ENCODE results near the gene OR7G2. TPM values are rescaled to one million over a fixed set of nuclear protein-coding genes. Genes with fewer than 3 reads are reported as not detected.
"Not testable (repeated sequence)": the region's sequence is repeated elsewhere in the genome, so short reads cannot be mapped to it uniquely, and the experiment has no call there.

Gene OR7G2
- total and polyA plus RNA-seq, 4 donors, result 0.11 to 0.18 TPM; not detected in 2

DNA sequence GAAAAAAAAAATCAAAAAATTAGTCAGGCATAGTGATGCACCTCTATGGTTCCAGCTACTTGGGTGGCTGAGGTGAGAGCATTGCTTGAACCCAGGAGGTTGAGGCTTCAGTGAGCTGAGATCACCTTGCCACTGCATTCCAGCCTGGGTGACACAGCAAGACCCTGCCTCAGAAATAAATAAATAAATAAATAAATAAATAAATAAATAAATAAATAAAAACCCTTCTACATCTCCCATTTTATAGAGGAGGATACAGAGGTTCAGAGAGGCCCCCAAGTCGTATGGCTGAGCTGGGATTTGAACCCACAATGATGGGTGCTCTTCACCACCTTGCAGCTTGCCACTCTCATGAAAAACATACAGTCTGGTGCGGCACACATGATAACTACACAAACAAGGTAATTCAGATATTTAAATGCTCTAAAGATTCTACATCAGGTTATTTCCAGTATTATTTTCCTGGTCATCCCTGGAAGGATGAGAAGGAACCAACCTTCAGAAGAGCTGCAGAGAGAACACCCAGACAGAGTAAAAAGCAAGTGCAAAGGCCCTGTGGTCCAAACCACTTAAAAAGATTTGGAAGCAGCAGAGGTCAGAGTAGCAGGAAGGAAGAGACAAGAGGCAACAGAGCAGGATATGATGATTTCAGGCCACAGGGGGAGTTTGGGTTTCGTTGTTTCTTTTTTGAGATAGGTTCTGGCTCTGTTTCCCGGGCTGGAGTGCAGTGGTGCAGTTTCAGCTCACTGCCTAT, 49.6 kb downstream of the OR7G2 start:
- Histone ChIP-seq H3K27me3 (ENCODE audit: control insufficient read depth, insufficient read depth, low read length) (no peaks in the 10 kb centered on the region), H3K4me3 (ENCODE audit: low read depth, low read length) (no peak overlapping the region), H3K9me3 (ENCODE audit: control insufficient read depth, insufficient read depth, low read length) (no peaks in the 10 kb centered on the region), H3K27ac (ENCODE audit: low read depth, low read length) (no peak overlapping the region), H3K4me1 (ENCODE audit: control insufficient read depth, insufficient read depth, low read length) (no peaks in the 10 kb centered on the region), H3K36me3 (ENCODE audit: control insufficient read depth, insufficient read depth, low read length) (no peaks in the 10 kb centered on the region)
- DNase-seq (ENCODE audit: low read depth in 4 of 6, low spot score in 6 of 6), result no peak
- WGBS (ENCODE audit: insufficient coverage), result 100% methylated on average over 1 of the region's 4 CpGs

DNA sequence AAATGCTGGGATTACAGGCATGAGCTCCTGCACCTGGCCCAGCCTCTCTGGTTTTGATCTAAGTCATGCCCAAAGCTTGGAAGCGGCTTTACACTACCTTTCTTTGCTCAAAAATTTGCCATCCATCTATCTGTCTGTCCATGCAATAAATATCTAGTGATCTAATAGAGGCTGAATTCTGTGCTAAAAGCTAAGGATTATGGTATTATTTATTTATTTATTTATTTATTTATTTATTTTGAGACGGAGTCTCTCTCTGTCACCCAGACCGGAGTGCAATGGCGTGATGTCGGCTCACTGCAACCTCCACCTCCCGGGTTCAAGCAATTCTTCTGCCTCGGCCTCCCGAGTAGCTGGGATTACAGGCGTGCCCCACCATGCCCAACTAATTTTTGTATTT, 51.1 kb downstream of the OR7G2 start:
- H3K4me1 ChIP-seq (ENCODE audit: control insufficient read depth, insufficient read depth, low read length); H3K9me3 ChIP-seq (ENCODE audit: control insufficient read depth, insufficient read depth, low read length); H3K36me3 ChIP-seq (ENCODE audit: control insufficient read depth, insufficient read depth, low read length); H3K27me3 ChIP-seq (ENCODE audit: control insufficient read depth, insufficient read depth, low read length); H3K27ac ChIP-seq (ENCODE audit: low read depth, low read length); DNase-seq (ENCODE audit: low read depth in 4 of 6, low spot score in 6 of 6); H3K4me3 ChIP-seq (ENCODE audit: low read depth, low read length): not testable (repeated sequence)
- WGBS (ENCODE audit: insufficient coverage), result 100% methylated on average over 4 of the region's 9 CpGs

DNA sequence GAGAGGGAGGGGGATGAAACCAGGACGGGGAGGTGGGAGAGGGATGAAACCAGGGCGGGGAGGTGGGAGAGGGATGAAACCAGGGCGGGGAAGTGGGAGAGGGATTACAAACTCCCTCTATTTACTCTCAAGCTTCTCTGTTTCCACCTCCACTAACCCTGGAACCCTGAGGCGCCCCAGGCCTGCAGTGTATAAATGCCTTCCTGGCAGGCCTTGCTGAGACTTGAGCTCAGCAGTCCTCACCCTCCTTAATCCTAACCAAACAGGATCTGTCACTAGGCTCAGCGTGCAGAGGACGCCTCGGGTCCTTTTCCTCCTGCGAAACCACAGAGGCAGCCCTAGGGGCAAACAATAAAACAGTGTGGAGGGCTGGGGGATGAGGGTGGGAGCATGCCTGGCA, 52.5 kb downstream of the OR7G2 start:
- WGBS (ENCODE audit: insufficient coverage), result 53% methylated on average over 1 of the region's 8 CpGs

DNA sequence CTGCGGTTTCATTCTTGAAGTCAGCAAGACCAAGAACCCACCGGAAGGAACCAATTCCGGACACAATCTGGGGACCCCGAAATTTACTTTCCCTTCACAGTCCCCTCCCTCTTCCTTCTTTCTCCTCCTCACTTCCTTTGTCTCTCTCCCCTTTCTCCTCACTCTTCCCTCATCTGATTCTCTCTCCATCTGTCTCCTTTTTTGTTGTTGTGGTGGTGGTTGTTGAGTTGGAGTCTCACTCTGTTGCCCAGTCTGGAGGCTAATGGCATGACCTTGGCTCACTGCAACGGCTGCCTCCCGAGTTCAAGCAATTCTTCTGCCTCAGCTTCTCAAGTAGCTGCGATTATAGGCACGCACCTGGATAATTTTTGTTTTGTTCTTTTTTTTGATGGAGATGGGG, 53.1 kb downstream of the OR7G2 start:
- 80% methylated on average over 3 of the region's 8 CpGs for WGBS (ENCODE audit: insufficient coverage)
- Histone ChIP-seq H3K27me3 (ENCODE audit: control insufficient read depth, insufficient read depth, low read length) (no peaks in the 10 kb centered on the region), H3K36me3 (ENCODE audit: control insufficient read depth, insufficient read depth, low read length) (no peaks in the 10 kb centered on the region), H3K9me3 (ENCODE audit: control insufficient read depth, insufficient read depth, low read length) (no peaks in the 10 kb centered on the region), H3K4me1 (ENCODE audit: control insufficient read depth, insufficient read depth, low read length) (no peaks in the 10 kb centered on the region), H3K4me3 (ENCODE audit: low read depth, low read length) (no peak overlapping the region), H3K27ac (ENCODE audit: low read depth, low read length) (no peak overlapping the region)
- DNase-seq (ENCODE audit: low read depth in 4 of 6, low spot score in 6 of 6), result no peak

More for the DNA sequence above, 52.5 kb downstream of the OR7G2 start:
- DNase-seq (ENCODE audit: low read depth in 4 of 6, low spot score in 6 of 6), result no peak
- H3K4me1 ChIP-seq (ENCODE audit: control insufficient read depth, insufficient read depth, low read length), result no peaks in the 10 kb centered on the region
- H3K36me3 ChIP-seq (ENCODE audit: control insufficient read depth, insufficient read depth, low read length), result no peaks in the 10 kb centered on the region
- no peaks in the 10 kb centered on the region for H3K27me3 ChIP-seq (ENCODE audit: control insufficient read depth, insufficient read depth, low read length)
- no peak overlapping the region for H3K4me3 ChIP-seq (ENCODE audit: low read depth, low read length)
- no peaks in the 10 kb centered on the region for H3K9me3 ChIP-seq (ENCODE audit: control insufficient read depth, insufficient read depth, low read length)
- H3K27ac ChIP-seq (ENCODE audit: low read depth, low read length), result no peak overlapping the region

DNA sequence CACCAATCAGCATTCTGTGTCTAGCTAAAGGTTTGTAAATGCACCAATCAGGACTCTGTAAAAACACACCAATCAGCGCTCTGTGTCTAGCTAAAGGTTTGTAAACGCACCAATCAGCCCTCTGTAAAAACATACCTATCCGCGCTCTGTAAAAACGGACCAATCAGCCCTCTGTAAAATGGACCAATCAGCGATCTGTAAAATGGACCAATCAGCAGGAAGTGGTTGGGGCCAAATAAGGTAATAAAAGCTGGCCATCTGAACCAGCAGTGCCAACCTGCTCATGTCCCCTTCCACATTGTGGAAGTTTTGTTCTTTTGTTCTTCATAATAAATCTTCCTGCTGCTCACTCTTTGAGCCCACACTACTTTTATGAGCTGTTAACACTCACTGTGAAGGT, 53.6 kb downstream of the OR7G2 start:
- H3K36me3 ChIP-seq (ENCODE audit: control insufficient read depth, insufficient read depth, low read length); H3K4me3 ChIP-seq (ENCODE audit: low read depth, low read length); H3K4me1 ChIP-seq (ENCODE audit: control insufficient read depth, insufficient read depth, low read length); H3K9me3 ChIP-seq (ENCODE audit: control insufficient read depth, insufficient read depth, low read length); H3K27ac ChIP-seq (ENCODE audit: low read depth, low read length); H3K27me3 ChIP-seq (ENCODE audit: control insufficient read depth, insufficient read depth, low read length); DNase-seq (ENCODE audit: low read depth in 4 of 6, low spot score in 6 of 6): not testable (repeated sequence)
- WGBS (ENCODE audit: insufficient coverage), result 100% methylated on average over 1 of the region's 6 CpGs

DNA sequence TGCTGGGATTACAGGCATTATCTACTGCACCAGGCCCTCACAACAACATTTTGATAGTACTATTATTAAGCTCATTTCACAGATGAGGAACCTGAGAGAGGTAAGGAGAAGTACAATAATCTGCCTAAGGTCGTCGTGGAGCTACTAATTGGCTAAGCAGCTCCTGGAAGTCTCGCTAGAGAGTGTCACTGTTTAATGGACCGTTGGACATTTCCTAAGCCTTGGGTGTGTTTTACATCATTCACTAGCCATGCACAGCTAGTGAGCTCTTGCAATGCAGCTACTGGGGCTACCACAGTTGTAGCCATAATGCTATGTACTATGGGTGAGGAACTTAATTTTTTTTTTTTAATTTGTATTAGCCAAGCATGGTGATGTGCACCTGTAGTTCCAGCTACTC, 54.4 kb downstream of the OR7G2 start:
- no peak for DNase-seq (ENCODE audit: low read depth in 4 of 6, low spot score in 6 of 6)

More for the DNA sequence above, 54.4 kb downstream of the OR7G2 start:
- Histone ChIP-seq H3K36me3 (ENCODE audit: control insufficient read depth, insufficient read depth, low read length) (no peaks in the 10 kb centered on the region), H3K4me1 (ENCODE audit: control insufficient read depth, insufficient read depth, low read length) (no peaks in the 10 kb centered on the region), H3K9me3 (ENCODE audit: control insufficient read depth, insufficient read depth, low read length) (no peaks in the 10 kb centered on the region), H3K27me3 (ENCODE audit: control insufficient read depth, insufficient read depth, low read length) (no peaks in the 10 kb centered on the region), H3K27ac (ENCODE audit: low read depth, low read length) (no peak overlapping the region), H3K4me3 (ENCODE audit: low read depth, low read length) (no peak overlapping the region)
- 75% methylated on average over 2 of the region's 4 CpGs for WGBS (ENCODE audit: insufficient coverage)

Small RNAs within 50 kb of the gene (small RNA-seq; reads per million reads assigned to genes)
- gene OR1M4P (ENCODE audit: low replicate concordance), result not detected

Other genes starting within 250 kb of the OR7G2 start
- gene MUC16, start 97.1 kb downstream of the OR7G2 start, total RNA-seq, result under 1 TPM; under 0.01 TPM
- gene MUC16, start 97.1 kb downstream of the OR7G2 start, polyA plus RNA-seq (ENCODE audit: insufficient read length in 2 of 2), result not detected
- gene OR1M1, start 20.4 kb downstream of the OR7G2 start, total RNA-seq, result not detected
- under 1 TPM in 1 of 2 donors, not detected in 1; 0.06 TPM for gene OR1M1, start 20.4 kb downstream of the OR7G2 start, polyA plus RNA-seq (ENCODE audit: insufficient read length in 2 of 2)
- not detected for gene OR7G1, start 8.3 kb upstream of the OR7G2 start, total RNA-seq
- not detected for gene OR7G1, start 8.3 kb upstream of the OR7G2 start, polyA plus RNA-seq (ENCODE audit: insufficient read length in 2 of 2)
- gene OR7G3, start 19.5 kb upstream of the OR7G2 start, total RNA-seq, result not detected
- not detected for gene OR7G3, start 19.5 kb upstream of the OR7G2 start, polyA plus RNA-seq (ENCODE audit: insufficient read length in 2 of 2)
- gene ZNF317, start 32.9 kb upstream of the OR7G2 start, total RNA-seq, result 10 to 100 TPM; 14.5 to 36.8 TPM
- gene ZNF317, start 32.9 kb upstream of the OR7G2 start, polyA plus RNA-seq (ENCODE audit: insufficient read length in 2 of 2), result 10 to 100 TPM; 30.6 to 35.9 TPM
- gene OR7D2, start 71.5 kb upstream of the OR7G2 start, total RNA-seq, result under 1 TPM in 1 of 2 donors, not detected in 1; 0.06 TPM
- under 1 TPM; 0.27 to 0.30 TPM for gene OR7D2, start 71.5 kb upstream of the OR7G2 start, polyA plus RNA-seq (ENCODE audit: insufficient read length in 2 of 2)
- gene OR7D4, start 112.1 kb upstream of the OR7G2 start, total RNA-seq, result not detected
- gene OR7D4, start 112.1 kb upstream of the OR7G2 start, polyA plus RNA-seq (ENCODE audit: insufficient read length in 2 of 2), result under 1 TPM; 0.05 to 0.06 TPM
- gene OR7E24, start 143.5 kb upstream of the OR7G2 start, total RNA-seq, result not detected
- not detected for gene OR7E24, start 143.5 kb upstream of the OR7G2 start, polyA plus RNA-seq (ENCODE audit: insufficient read length in 2 of 2)
- 10 to 100 TPM; 10.7 to 19.5 TPM for gene ZNF699, start 202.4 kb upstream of the OR7G2 start, total RNA-seq
- 1 to 10 TPM; 3.9 to 5.8 TPM for gene ZNF699, start 202.4 kb upstream of the OR7G2 start, polyA plus RNA-seq (ENCODE audit: insufficient read length in 2 of 2)
- gene ZNF559, start 216.7 kb upstream of the OR7G2 start, total RNA-seq, result 10 to 100 TPM; 45.7 to 50.4 TPM
- 10 to 100 TPM; 40.7 to 42.0 TPM for gene ZNF559, start 216.7 kb upstream of the OR7G2 start, polyA plus RNA-seq (ENCODE audit: insufficient read length in 2 of 2)

Data from spinal cord (tissue), 10 donors.